NCI-H460 (cell line): ENCODE results near the gene PAQR8. TPM values are rescaled to one million over a fixed set of nuclear protein-coding genes. Genes with fewer than 3 reads are reported as not detected.
A peak's percentile ranks its signal among the peaks of the same experiment; 100 is the strongest.
"Not testable (repeated sequence)": the region's sequence is repeated elsewhere in the genome, so short reads cannot be mapped to it uniquely, and the experiment has no call there.

ENCODE experiments used
- DNase-seq: peaks from one replicate; pipeline ENCODE4 v3.0.0-alpha.2; 2016; ENCODE audit warnings: low read depth; ENCODE audit errors: extremely low read depth
- total RNA-seq: library from RNA; depleted of rRNA; stranded (reverse); fragments of >200 nt; shearing (Covaris generic); gene quantifications from 2 replicates; pipeline ENCODE4 v1.2.3, GENCODE V29; 2014

The PAQR8 gene
- total RNA-seq, 1 experiment from 2014 or later, result 0.74 TPM

DNA sequence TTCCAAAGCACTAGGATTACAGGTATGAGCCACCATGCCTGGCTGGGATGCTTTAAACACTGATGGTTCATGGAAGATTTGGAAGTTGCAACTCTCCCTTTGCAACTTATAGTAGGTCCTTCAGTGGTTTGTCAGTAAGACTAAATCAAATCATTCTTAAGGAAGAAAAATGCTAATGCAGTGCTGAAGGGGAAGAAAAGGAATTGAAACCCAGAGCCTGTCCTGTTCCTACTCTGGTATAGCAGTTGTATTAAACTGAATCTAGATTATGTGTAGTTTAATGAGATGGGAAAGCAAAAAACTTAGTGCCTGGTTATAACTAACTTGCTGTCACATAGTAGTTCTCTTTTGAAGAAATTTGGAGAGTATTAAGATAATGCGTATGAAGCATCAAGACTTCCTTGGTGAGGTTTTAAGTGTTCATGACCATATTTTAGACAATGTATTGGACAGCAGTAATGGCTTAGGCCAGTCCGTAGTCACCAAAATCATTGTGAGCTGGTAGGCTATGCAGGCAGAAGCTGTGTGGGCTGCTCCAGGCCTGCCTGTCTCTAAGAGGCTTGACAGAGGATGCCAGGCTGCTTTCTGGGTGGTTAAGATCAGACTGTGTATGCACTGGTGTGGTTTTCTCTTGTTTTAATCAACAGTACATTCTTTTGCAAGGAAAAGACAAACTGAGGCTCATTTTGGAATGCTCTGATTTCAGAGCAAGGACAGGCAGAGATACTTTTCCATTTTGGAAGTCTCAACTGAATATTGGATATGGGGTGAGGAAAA is 14.0 kb downstream of the PAQR8 start:
- no peak for DNase-seq

DNA sequence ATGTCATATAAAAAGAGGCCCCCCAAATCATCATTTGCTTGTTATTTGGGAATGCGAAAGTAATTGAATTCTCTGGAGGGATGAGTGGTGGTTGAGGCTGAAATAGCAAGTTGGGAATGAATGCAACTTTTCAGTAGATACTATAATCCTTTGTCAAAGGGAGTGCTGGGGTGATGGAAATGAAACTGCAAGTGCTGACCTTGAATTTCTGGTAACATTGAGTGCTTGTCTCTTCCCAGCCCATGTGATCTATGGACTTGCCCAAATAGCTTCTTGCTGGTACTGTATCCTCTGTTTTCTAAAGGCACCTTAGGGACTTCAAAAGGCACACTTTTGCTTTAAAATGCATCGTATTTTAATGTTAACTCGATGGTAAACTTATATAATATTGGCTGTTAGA is 14.8 kb downstream of the PAQR8 start:
- DNase-seq, result no peak

DNA sequence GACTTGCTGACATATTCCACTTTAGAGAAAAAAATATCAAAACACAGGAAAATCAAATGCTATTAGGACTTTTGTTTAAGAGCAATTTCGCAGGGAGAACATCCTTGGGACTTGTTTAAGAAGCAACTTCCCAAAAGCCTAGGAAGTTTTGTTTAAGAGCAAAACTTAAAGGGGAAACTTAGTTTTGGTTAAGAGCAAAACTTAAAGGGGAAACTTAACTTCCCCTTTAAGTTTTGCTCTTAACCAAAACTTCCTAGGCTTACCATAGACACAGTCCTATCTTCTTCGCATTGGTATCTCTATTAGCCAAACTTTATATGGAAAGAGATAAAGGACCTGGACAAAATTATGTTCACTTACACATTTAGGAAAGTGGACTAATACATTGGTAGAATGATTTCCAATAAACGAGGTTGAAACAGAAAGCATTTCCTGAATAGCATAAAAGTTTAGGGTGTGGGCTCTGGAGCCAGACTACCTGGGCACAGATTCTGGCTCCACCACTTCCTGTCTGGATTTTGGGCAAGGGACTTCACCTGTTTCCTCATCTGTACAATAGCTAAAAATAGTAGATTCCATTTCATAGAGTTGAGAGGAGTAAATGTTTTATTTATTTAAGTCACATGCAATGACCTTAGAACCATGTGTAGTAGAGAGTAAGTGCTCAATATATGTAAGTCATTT is 15.7 kb downstream of the PAQR8 start:
- no peak for DNase-seq

GRCh38 chr6:52381249-52381648 is 19.3 kb downstream of the PAQR8 start:
- no peak for DNase-seq

GRCh38 chr6:52384145-52384766 is 22.3 kb downstream of the PAQR8 start:
- DNase-seq, result no peak

DNA sequence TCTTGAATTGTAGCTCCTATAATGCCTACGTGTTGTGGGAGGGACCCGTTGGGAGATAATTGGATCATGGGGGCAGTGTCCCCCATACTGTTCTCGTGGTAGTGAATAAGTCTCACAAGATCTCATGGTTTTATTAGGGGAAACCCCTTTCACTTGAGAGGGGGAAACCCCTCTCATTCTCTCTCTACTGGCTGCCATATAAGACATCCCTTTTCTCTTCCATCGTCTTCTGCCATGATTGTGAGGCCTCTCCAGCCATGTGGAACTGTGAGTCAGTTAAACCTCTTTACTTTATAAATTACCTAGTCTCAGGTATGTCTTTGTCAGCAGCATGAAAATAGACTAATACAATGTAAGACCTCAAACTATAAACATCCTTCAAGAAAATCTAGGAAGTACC is 23.1 kb downstream of the PAQR8 start:
- DNase-seq, result no peak

GRCh38 chr6:52388119-52388518 is 26.2 kb downstream of the PAQR8 start:
- DNase-seq, result not testable (repeated sequence)

DNA sequence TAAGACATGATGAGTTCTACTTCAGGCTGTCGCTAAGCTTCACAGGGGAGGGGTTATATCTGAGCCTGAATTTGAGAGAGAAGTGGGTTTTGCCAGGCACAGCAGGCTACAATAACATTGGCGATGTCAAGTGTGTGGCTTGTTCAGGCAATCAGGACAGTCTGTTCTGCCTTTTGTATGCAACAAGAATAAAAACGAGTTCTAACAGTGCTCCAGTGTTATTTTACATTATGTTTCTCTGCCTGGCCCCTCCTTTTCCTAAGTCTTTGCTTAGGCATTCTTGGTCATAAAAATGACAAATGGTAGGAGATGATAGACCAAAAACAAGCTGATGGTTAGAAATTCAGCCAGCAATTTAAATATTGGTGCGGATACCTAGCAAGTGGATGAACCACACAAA is 26.8 kb downstream of the PAQR8 start:
- no peak for DNase-seq

- DNase-seq, result no peak
These were observed 27.3 kb downstream of the PAQR8 start for GRCh38 chr6:52389264-52389625.

DNA sequence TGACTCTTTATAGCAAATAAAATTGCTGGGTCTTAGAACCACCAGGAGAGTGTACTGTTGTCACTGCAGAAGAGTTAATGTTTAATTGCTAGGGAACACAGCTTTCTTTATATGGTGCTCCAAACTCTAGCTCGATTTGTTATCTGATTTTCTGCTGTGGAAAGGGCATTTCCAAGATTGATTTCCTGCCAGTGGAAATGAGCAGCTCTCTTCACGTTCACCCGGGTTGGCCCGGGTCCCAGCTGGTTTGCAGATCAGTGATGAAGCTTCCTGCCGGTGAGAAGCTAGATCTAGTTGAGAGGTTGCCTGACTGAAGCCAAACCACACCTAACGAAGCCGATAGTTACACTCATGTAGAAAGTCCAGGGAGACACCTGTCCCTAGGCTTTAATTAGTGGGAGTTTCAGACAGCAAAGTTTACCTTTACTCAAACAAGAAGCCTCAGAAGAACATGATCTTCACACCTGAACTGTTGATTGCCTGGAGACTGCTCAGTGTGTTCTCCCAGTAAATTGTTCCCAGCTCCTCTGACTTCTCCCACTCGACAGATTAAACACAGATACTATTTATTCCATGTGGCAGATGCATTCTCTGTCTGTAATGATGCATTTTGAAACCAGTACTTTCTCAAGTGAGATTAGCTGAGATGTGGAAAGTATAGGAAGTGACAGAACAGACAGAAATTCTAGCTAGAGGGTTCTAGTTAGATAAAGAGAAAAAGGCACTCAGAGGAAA is 27.8 kb downstream of the PAQR8 start:
- no peak for DNase-seq

DNA sequence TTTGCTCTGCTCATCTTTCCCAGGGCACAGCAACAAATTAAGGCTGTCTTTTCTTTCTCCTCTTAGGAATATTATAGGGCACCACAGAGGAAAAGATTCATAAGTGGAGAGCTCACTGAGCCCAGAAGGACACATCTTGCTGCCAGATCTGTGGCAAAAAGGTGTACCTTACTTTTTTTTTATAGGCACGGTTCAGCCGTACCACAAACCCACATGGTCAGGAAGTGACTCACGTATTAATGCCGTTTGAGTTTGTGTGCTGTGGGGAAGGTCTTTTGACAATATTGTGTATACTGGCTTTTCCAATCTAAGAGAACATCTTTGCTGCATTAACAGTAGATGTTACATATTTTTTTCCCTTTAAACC is 28.4 kb downstream of the PAQR8 start:
- no peak for DNase-seq

- no peak for DNase-seq
These were observed 29.6 kb downstream of the PAQR8 start for GRCh38 chr6:52391599-52391998.

- no peak for DNase-seq
These were observed 31.0 kb downstream of the PAQR8 start for GRCh38 chr6:52392944-52393343.

DNA sequence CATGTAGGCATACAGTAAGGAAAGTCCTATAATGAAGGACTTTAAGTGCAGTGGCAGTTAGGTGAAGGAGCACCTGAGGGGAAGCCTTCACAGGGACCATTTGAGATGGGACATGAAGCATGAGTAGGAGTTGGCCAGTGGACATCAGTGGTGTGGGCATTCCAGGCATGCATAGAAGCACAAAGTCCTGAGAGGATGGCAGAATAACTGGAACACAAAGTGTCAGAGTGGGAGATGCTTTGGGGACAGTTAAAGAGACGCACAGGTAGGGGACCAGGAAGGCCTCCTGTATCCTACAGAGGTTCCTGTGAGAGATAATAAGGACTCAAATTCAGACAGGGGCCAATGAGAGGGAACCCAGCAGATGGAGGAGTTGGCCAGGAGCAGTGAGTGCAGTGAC is 31.8 kb downstream of the PAQR8 start:
- no peak for DNase-seq

GRCh38 chr6:52394251-52394666 is 32.3 kb downstream of the PAQR8 start:
- DNase-seq, result no peak

DNA sequence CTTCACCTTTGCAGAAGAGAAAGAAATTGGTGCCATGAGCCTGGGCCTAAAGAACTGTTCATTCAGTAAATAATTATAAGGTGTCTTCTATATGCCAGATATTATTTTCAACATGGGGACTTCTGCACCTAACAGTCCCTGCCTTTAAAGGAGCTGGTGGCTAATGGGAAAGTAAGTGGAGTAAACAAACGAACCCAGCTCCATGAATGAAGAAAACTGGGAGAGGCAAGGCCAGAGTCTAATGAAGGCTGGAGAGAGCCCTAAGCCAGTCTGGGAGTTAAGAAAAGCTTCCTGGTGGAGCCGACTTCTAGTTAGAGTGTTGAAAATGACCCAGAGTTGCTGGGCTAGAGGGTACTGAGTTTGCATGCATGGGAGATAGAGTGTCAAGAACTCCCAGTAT is 34.0 kb downstream of the PAQR8 start:
- DNase-seq, result no peak

GRCh38 chr6:52399511-52400312 is 37.8 kb downstream of the PAQR8 start:
- DNase-seq, result peak; percentile 39

- no peak for DNase-seq
These were observed 38.5 kb downstream of the PAQR8 start for GRCh38 chr6:52400313-52401041.

DNA sequence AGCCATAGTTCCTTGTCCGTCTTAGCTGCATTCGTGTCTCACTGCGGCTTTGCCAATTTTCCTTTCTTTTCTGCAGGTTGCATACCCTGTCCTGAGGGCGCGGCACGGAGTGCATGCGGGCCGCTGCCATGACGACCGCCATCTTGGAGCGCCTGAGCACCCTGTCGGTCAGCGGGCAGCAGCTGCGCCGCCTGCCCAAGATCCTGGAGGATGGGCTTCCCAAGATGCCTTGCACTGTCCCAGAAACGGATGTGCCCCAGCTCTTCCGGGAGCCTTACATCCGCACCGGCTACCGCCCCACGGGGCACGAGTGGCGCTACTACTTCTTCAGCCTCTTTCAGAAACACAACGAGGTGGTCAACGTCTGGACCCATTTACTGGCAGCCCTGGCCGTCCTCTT is 41.1 kb downstream of the PAQR8 start:
- no peak for DNase-seq

GRCh38 chr6:52403627-52404026 is 41.7 kb downstream of the PAQR8 start:
- no peak for DNase-seq
